ENCODE data around the gene TBCB. TPM values are rescaled to one million over a fixed set of nuclear protein-coding genes. Genes with fewer than 3 reads are reported as not detected.

The TBCB gene
- total and polyA plus RNA-seq, 3 donors from 2014 or later, result 177 to 226 (median 195) TPM

DNA sequence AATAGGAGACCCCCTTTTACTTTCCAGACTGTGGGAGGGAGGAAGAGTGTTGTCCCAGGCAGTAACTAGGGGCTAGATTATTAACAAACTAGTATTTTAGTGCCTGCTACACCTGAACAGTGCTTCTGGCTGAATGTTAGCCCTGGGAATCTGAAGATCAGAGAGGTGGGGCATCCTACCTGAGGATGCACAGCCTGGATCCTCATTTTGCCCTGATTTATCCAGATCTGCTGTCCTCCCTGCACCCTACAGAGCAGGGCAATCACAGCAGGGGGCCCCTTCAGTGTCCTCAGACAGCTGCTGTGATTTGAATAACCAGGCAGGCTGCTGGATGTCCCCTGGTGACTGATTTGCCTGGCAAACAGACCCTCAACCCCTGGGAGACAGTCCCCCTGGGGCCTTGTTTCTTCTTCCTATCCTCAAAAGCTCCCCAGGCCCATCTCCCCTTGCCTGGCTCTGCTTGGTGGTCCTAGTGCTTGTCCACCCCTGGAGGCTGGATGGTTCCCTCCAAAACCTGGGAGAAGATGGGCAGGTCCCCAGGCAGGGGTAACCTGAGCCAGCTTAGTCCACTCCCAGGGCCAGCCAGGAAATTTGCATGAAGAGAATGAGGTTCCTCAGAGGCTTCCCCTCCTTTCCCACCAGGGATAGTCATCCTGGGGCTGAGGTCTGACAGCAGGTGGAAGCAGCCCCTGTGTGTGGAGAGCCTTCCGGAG lies 4.6 kb upstream of the TBCB start, which contains the start of gene OVOL3:
Gene OVOL3 (plus strand): TSS at position 657 of the 713 bp plus-strand sequence. CDS start 60 bp downstream, outside the sequence.
- 100% methylated on average over 1 of the region's 1 CpG; no CpG with 5 or more reads in 1 of the 2 donors for WGBS, 2 donors
- intact Hi-C loops (cut with DNase I; ENCODE audit: low total_unique reads), result no loop called here
- no peak for TF ChIP-seq POLR2A (IDR thresholded peaks at IDR 0.05)
- TF ChIP-seq, protein P1, sequence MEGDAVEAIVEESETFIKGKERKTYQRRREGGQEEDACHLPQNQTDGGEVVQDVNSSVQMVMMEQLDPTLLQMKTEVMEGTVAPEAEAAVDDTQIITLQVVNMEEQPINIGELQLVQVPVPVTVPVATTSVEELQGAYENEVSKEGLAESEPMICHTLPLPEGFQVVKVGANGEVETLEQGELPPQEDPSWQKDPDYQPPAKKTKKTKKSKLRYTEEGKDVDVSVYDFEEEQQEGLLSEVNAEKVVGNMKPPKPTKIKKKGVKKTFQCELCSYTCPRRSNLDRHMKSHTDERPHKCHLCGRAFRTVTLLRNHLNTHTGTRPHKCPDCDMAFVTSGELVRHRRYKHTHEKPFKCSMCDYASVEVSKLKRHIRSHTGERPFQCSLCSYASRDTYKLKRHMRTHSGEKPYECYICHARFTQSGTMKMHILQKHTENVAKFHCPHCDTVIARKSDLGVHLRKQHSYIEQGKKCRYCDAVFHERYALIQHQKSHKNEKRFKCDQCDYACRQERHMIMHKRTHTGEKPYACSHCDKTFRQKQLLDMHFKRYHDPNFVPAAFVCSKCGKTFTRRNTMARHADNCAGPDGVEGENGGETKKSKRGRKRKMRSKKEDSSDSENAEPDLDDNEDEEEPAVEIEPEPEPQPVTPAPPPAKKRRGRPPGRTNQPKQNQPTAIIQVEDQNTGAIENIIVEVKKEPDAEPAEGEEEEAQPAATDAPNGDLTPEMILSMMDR (IDR thresholded peaks at IDR 0.05), result no peak
- Histone ChIP-seq H3K9me3 (no peaks in the 10 kb centered on the region), H3K4me3 (no peak within 1 kb of the TSS), H3K36me3 (ENCODE audit: low read depth, missing control alignments) (no peaks in the 10 kb centered on the region), H3K4me1 (peaks cover 8% of the 10 kb centered on the region), H3K27ac (no peak within 1 kb of the TSS), H3K27me3 (no peaks in the 10 kb centered on the region)
- DNase-seq, result no peak

DNA sequence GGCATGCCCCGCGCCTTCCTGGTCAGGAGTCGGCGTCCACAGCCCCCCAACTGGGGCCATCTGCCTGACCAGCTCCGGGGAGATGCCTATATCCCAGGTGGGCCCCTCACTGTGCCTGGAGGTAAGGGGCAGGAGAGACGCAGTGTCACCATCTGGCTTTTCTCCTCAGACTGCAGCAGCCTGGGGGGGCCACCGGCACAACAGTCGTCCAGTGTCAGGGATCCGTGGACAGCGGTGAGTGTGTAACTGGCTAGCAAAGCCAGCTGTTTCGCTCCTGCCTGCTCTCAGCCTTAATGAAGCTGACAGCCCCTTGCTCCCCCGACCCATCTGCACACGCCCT lies 4.1 kb upstream of the TBCB start:
- TF ChIP-seq POLR2A (IDR thresholded peaks at IDR 0.05), result no peak
- TF ChIP-seq, protein P1 (IDR thresholded peaks at IDR 0.05), result no peak
- Histone ChIP-seq H3K36me3 (ENCODE audit: low read depth, missing control alignments) (no peaks in the 10 kb centered on the region), H3K27me3 (no peaks in the 10 kb centered on the region), H3K27ac (no peak overlapping the region), H3K9me3 (no peaks in the 10 kb centered on the region), H3K4me1 (peaks cover 12% of the 10 kb centered on the region), H3K4me3 (no peak overlapping the region)
- no peak for DNase-seq
- intact Hi-C loops (cut with DNase I; ENCODE audit: low total_unique reads), result no loop called here
- WGBS, 2 donors, result 81 to 89% methylated on average over 9 to 11 of the region's 13 CpGs

DNA sequence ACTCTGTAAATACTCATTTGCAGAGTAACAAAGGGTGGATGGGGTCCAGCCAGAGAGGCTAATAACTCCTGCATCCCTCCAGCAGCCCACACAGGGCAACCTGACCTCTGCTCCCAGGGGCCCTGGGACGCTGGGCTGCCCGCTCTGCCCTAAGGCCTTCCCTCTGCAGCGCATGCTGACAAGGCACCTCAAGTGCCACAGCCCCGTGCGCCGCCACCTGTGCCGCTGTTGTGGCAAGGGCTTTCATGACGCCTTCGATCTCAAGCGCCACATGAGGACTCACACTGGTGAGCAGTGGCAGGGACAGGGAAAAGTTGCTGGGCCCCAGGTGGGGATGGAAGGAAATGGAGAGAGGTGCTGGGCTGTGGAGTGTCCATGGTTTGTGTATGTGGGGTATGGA lies 2.6 kb upstream of the TBCB start:
- Histone ChIP-seq H3K4me3 (no peak overlapping the region), H3K9me3 (no peaks in the 10 kb centered on the region), H3K27me3 (no peaks in the 10 kb centered on the region), H3K4me1 (peaks cover 15% of the 10 kb centered on the region), H3K36me3 (ENCODE audit: low read depth, missing control alignments) (no peaks in the 10 kb centered on the region), H3K27ac (no peak overlapping the region)
- 96 to 100% methylated on average over 1 to 10 of the region's 10 CpGs for WGBS, 2 donors
- TF ChIP-seq POLR2A (IDR thresholded peaks at IDR 0.05), result no peak
- TF ChIP-seq, protein P1 (IDR thresholded peaks at IDR 0.05), result no peak
- intact Hi-C loops (cut with DNase I; ENCODE audit: low total_unique reads), result no loop called here
- DNase-seq, result no peak

DNA sequence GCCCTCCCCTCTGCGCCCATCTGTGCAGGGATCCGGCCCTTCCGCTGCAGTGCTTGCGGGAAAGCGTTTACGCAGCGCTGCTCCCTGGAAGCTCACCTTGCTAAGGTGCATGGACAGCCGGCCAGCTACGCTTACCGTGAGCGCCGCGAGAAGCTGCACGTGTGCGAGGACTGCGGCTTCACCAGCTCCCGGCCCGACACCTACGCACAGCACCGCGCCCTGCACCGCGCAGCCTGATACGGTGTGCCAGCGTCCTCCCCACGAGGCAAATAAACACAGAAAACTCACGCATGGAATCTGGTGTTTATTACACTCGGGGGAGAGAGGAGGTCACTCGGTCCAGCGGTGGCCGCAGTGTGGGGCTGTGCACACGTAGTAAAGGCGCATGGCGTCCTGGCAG lies 1.8 kb upstream of the TBCB start:
- 63 to 68% methylated on average over 32 to 34 of the region's 34 CpGs for WGBS, 2 donors
- no peaks in the 10 kb centered on the region for H3K36me3 ChIP-seq (ENCODE audit: low read depth, missing control alignments)
- no peak for DNase-seq
- intact Hi-C loops (cut with DNase I; ENCODE audit: low total_unique reads), result no loop called here
- H3K27ac ChIP-seq, result no peak overlapping the region
- peaks cover 15% of the 10 kb centered on the region for H3K4me1 ChIP-seq
- H3K4me3 ChIP-seq, result no peak overlapping the region
- no peaks in the 10 kb centered on the region for H3K9me3 ChIP-seq
- no peaks in the 10 kb centered on the region for H3K27me3 ChIP-seq
- TF ChIP-seq, protein P1 (IDR thresholded peaks at IDR 0.05), result no peak
- no peak for TF ChIP-seq POLR2A (IDR thresholded peaks at IDR 0.05)

Data from testis (tissue), 3 donors.